LHCN-M2 (cell line): Measurements from ENCODE around the gene OSCP1. TPM values are rescaled to one million over a fixed set of nuclear protein-coding genes. Genes with fewer than 3 reads are reported as not detected.
A peak's percentile ranks its signal among the peaks of the same experiment; 100 is the strongest.

Source experiments
- DNase-seq: peaks from one replicate; pipeline ENCODE4 v3.0.0-alpha.2; 2012; ENCODE audit warnings: low read depth
- total RNA-seq: library from RNA; depleted of rRNA; stranded (reverse); fragments of >200 nt; gene quantifications from 2 replicates; pipeline ENCODE4 v1.2.3, GENCODE V29; 2014

The OSCP1 gene
- total RNA-seq, 1 experiment from 2014 or later: 7.1 TPM

DNA sequence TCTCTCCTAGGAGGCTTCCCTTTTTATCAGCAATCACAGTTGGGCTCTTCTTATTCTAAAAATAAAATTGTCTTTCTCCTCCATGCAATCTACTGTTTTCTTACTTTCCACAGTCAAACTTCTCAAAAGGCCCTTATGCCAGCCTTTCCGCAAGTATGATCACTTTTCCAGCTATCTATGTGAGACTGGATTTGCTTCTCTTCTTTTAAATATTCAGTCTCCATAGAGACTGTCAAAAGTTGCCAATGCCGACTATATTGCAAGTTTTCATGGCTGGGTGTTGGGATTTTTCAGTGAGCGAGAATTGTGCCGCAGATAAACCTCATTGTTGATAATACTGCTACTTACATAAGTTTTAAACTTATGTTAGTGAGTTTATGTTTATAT is 47.8 kb downstream of the OSCP1 start:
- no peak for DNase-seq

DNA sequence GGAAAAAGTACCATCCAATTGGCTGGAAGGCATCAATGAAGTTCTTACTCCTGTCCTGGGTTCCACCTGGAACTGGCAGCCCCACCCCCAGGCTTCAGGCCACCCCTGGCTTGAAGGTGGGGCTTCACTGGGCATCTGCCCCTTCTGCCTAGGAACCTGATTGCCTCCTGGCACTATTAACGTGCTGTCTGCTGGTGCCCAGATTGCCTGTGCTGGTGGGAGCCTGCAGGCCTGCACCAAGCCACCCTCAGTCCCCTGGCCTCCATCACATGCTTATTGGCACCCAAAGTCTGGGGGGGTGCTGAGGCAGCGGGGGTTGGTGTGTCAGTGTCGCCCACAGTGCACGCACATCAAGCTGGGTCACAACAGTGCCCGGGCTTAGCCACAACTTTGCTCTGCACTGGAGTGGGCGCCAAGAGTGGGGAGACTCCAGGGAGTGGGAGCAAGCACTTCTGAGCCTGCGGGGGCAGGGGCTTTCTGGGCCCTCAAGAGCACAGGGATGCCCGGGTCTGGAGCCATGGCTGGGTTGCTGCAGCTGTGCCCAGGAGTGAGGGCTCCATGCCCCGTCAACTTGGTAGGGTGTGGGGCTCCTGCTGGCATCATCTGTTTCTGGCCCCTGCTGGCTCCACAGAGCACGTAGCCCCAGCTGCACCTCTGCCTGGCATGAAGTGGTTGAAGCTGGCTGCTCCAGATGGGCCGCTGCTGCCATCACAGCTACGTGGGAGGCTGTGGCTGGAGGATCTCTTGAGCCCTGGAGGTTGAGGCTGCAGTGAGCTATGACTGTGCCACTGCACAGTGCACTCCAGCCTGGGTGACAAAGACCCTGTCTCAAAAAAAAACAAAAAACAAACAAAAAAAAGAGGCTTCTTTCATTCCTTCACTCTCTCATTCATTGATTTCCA is 48.4 kb downstream of the OSCP1 start:
- no peak for DNase-seq

GRCh38 chr1:36400825-36401601 is 49.2 kb downstream of the OSCP1 start:
- no peak for DNase-seq

GRCh38 chr1:36400514-36400824 is 49.8 kb downstream of the OSCP1 start:
- no peak for DNase-seq

GRCh38 chr1:36398370-36398977 is 51.8 kb downstream of the OSCP1 start:
- DNase-seq: no peak

DNA sequence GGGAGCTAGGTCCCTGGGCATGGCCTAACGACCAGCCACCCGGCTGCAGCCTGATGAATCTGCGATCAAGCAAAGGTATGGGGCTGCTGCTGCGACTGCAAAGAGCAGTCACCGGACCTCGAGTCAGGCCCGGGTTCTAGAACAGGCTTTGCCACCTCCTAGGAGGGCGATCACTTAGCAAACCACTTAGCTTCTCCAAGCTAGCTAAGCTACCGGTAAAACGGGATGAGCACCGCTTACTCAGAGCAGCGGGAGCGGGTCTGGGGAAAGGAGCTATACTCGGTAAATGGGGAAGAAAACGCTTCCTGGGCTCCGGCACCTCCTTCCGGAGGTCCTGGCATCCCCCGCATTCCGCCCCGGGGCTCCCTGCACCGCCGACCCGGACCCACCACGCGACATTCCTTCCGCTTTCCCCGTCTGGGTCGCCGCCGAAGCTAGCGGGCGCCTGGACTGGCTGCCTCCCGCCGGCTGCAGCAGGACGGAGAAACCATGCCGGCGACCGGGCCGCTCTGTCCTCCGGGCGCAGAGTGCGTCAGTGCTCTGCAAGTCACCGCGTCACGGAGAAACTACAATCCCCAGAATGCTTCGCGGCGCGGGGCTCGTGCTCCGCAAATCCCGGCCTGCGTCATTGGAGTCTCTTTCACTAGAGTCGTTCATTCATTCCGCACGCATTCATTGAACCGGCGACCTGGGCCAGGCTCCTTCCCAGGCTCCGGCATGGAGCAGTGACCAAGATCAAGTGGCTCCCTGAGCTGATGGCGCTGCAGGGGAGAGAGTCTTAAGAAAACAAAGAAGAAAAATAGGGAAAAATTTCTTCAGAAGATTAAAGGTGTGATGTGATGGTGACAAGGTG is 52.6 kb downstream of the OSCP1 start, which contains the start of gene LSM10:
Gene LSM10 (minus strand): TSS at position 531 of the 853 bp plus-strand sequence. CDS start 3,779 bp downstream, outside the sequence.
- peak; percentile 90 for DNase-seq

DNA sequence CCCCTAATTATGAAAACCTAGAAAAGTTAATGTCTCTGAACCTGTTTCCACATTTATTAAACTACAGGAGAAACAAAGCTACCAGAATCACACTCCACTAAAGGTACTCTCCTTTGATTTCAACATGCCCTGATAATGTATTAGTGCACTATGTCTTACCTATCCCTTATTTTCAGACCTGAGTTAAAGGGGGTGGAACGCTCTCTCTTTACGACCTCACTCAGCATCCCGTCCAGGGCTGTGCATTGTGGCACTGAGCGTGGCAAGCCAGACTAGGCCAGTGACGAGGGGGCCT is 53.2 kb downstream of the OSCP1 start:
- no peak for DNase-seq

- DNase-seq: no peak
Measured at GRCh38 chr1:36396359-36396758, 53.9 kb downstream of the OSCP1 start.

- no peak for DNase-seq
Measured at GRCh38 chr1:36393686-36394085, 56.6 kb downstream of the OSCP1 start.

DNA sequence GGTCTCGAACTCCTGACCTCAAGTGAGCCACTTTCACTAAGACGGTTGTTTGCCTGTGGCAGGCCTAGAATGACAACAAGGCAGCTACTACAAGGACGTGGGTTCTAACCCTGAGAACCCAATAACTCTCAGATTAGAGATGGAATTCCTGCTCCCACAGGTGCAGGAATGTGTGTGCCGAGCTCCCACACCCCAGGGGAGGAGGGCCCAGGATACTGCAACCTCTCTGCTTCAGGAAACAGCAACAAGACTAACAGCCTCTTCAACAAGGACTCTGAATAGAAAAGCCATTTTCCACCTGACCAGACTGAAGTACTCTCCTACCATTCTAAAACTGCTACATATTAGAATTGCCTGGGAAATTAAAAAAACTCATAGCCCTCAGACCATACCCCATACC is 57.4 kb downstream of the OSCP1 start:
- DNase-seq: no peak

- no peak for DNase-seq
Measured at GRCh38 chr1:36391271-36391670, 59.0 kb downstream of the OSCP1 start.

- no peak for DNase-seq
Measured at GRCh38 chr1:36390411-36390810, 59.8 kb downstream of the OSCP1 start.

DNA sequence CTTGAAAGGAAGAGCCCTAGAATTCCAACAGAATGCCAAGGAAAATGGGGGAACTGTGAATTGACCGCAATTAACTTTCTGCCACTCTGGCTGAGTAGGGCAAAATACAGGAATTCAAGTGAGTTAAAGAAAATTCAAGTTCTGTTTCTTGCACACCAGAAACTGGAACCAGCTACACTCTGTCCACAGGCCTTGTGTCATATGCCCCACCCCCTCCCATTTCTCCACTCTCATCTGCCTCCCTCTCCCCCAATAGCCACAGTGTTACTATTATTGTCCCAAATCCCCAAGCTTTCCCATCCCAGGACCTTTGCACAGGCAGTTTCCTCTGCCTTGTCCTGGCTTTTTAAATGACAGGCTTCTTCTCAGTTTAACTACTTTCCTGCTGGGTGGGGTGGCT is 60.3 kb downstream of the OSCP1 start:
- no peak for DNase-seq

GRCh38 chr1:36389261-36389660 is 61.0 kb downstream of the OSCP1 start:
- DNase-seq: no peak

DNA sequence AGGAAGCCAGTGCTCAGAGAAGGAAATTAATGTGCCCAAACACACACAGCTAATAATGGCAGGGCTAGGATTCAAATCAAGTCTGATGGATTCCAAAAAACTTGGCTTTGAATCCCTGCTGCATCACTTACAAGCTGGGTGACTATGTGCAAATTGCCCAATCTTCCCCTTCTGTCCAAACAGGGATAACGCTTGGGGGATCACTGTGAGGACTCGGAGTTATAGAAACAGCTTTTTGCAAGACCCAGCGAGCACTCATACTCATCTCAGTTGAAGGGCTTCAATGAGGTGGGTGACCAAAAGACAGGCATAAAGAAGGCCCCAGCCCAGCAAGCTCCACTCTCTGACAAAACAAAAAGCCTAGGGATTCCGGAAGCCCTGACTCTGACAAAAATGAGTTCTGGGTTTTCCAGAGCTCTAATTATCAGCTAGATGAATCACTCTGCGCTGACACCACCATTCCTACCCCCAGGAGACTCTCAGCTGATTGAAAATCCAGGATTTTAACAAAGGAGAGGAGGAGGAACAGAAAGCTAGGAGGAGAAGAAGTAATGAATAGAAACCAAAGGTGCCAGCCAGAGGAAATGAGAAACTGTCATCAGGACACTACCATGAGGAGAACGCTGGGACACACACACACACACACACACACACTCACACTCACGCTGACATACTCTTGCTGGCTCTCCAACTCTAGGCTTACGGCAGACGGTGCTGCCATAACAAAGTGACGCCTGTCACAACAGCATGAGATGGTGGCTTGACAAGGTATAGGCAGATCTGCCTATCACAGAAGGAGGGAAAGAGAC is 62.9 kb downstream of the OSCP1 start:
- peak; percentile 69 for DNase-seq

DNA sequence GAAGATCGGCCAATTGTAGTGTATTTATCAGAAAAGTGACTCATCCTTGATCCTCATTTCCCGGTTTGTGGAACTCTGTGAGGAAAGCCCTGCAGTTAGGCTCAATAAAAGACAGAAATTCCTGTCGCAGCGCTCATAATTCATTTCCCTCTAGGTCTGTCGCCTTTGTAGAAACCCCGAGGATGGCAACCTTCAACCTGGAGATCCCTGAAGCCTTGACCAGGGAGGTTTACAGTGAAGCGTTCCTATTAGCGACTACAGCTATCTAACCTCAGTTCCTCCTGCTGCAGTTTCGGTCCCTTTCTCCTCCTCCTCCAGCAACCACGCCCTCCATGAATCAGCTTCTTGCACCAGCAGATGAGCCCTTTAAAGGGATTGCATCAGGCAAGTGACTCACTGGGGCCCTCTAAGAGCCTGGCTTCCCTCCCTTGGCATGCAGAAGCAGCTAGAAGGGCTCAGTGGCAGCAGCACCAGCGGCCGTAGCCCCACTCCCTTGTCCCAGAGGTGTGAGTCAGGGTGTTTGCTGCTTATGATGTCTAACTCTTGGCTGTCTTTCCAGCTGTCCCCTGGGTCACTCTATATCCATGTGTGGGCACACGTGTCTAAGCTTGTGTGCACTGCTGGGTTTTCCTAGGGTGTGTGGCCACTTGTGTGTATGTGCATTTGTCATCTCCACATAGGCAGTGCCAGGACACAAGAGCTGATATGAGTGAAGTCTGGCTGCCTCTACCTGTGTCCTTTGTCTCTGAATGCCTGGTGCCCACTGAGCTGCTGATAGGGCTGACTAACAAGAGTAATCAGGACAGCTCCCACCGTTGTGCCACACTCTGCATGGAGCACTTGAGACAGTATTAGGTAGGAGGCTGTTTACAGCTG is 63.7 kb downstream of the OSCP1 start:
- peak; percentile 100 for DNase-seq

DNA sequence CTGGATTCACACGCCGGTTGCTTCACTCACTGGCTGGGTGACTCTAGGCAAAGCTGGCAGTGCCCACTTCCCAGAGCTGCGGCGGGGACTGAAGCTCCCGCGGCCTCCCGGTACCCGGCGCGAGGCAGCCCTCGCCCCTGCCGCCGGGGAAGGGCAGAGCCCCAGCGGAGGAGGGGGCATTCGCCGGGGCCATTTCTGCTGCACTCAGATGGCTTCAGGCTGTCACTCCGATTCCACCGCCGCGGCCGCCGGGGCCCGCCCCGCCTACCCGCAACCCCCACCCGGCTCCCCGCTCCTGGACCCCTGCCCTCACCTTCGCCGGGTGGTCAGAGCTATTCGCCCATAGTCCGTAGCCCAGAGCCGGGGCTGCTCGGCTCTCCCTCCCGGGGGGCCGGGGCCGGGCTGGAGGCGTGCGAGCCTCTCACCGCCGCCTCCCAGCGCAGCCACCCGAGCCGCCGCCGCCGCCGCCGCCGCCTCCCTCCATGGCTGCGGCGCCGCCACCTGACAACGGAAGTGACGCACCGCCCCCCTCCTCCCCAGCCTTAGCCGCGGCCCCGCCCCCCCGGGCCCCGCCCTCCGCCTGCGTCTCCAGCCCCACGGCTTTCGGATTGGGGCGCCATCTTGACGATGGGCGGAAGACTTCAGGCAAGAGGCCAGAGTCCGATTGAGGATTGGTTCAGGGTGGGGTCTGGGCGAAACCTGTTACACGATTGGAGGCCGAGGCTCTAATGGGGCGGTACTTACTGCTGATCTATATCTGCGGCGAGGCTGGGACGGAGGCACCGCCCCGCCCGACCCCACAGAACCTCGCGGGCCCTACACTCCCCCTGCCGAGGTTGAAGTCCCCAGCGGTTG is 64.6 kb downstream of the OSCP1 start, which contains the start of gene STK40:
Gene STK40 (minus strand): TSS at position 515 of the 855 bp plus-strand sequence. CDS start 24,592 bp downstream, outside the sequence.
- peak; percentile 99 for DNase-seq

DNA sequence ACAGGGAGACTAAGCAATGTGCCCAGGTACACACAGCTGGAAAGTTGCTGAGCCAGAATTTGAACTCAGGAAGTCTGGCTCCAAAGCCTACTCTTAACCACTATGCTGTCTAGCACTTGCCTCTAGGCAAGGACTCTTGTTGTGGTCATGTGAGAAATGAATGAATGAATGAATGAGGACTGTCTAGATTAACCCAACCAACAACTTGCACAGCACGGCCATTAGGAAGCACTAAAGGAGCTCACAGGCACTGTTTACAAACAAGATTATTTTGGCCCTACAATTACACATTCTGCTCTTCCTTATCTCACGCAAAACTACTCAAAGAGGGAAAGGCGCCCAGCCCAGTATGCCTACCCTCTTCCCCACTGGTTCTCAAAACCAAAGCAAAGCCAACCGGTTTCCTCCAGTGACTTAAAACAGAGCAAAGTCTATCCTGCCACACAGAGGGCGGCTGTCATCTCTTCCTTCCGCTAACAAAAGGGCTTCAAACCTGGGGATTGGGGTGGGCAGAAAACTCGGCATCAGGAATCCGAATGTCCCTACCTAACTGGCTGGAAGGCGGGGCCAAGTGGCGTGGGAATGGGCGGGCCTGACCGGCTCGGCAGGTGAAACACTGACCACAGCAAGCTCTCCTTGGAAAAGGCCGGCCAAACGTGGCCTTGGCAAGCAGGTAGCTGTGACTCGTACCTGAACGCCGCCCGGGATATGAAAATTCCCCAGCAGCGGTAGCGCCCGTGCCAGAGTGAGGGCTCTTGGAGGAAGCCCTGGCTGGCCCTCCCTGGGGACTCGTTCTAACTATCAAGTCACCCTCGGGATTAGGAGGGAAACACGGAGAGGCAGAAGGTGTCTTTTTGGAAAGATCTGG is 65.5 kb downstream of the OSCP1 start:
- peak; percentile 27 for DNase-seq
